ENCODE measurements around the gene MACROH2A1. TPM values are rescaled to one million over a fixed set of nuclear protein-coding genes. Genes with fewer than 3 reads are reported as not detected.
A peak's percentile ranks its signal among the peaks of the same experiment; 100 is the strongest.
"Not testable (repeated sequence)": the region's sequence is repeated elsewhere in the genome, so short reads cannot be mapped to it uniquely, and the experiment has no call there.

Gene MACROH2A1
- total RNA-seq, 1 experiment from 2014 or later = 566 TPM

DNA sequence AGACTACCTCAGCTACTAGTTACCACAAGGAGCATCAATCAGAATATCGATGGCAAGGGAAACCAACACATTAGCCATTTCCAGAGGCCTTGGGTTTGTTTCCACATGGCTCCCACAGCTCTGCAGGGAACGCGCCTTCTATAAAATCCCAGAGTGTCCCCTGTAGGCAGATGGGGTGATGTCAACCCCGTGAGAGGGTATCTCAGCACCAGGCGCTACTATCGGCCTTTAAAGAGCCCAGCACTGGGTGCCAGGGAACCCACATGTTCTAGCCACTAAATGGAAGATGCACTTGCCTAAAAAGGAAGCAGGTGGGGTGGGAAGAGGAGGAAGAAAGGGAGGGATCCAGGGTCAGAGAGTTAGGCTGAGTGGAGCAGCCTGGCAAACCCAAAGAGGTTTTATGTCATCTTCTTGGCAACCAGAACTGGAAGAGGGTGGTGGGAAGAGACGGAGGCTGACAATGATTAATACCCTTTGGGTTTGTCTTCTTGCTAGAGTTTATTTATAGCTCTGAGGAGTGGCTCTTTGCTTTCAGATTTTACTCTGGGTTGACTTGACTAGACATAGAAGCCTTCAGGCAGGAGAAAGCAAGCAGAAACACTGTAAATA lies 19.9 kb downstream of the MACROH2A1 start:
- DNase-seq (ENCODE audit: low spot score) = no peak

DNA sequence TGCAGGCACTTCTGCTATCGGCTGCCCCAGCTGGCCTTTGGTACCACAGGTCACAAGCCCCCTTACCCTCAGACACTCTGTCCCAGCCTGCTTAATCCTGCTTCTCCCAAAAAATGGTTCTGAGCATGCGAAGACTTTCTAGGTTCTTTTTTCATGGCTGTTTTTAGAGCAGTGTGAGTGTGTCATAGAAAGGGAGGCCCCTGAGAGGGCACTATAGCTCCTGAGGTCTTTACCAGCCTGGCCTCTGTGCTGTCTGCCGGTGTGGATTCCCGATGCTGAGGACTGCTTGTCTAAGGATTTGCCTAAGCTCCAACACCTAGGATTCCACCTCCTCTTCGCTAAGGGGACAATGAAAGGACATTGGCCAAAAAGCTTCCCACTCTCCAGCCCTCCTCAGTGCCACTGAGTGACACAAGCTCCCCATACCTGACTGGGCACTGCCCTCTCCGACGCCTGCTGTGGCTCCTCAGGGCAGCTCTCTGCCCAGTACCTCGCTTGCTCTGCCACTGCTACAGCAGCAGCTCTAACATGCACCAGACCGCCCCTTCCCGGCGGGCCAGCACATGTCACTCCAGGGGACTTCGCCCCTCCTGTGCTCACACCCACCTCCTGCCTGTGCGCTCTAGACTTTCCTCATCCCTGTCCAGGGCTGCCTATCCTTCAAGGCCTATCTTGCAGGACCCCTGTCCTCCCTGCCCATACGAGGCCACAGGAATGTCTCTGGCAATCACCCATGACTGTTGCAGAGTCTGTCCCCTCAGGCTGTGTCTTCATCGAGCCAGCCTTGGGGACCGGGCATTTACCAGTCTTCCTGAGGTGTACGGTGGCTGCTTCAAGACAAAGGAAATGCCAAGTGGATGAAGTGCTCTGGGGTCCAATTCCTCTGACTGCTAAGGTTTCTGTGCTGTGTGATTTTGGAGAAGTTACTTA lies 21.0 kb downstream of the MACROH2A1 start:
- peak; percentile 43 for DNase-seq (ENCODE audit: low spot score)

DNA sequence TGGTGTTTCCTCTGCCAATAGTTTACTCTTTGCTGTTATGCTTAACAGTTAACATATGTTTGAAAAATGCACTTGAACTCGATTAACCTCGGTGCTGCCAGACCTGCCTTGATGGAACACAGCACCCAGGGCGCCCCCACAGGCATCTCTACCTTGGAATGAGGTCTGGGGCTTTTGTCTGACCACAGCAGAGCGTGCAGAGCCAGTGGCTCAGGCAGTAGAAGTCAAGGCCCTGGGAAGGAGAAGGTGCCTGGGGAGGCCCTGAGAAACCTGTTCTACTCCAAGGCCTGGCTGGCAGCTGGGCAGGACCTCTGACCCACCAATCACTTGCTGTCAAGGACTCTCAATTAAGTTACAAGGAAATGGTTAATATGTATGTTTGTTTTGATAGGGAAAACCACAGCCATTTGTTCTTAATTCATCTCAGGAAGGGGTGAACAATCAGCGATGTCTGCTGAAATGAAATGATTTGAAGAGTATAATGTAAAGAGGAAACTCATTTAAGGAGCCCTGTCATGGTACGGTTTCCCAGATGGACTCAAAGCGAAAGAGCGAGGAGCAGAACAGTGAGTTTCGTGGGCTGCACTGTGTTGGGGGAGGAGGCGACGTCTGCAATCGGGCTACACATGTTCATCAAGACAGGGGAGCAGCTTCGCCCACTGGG lies 21.9 kb downstream of the MACROH2A1 start:
- DNase-seq (ENCODE audit: low spot score) = peak; percentile 82

DNA sequence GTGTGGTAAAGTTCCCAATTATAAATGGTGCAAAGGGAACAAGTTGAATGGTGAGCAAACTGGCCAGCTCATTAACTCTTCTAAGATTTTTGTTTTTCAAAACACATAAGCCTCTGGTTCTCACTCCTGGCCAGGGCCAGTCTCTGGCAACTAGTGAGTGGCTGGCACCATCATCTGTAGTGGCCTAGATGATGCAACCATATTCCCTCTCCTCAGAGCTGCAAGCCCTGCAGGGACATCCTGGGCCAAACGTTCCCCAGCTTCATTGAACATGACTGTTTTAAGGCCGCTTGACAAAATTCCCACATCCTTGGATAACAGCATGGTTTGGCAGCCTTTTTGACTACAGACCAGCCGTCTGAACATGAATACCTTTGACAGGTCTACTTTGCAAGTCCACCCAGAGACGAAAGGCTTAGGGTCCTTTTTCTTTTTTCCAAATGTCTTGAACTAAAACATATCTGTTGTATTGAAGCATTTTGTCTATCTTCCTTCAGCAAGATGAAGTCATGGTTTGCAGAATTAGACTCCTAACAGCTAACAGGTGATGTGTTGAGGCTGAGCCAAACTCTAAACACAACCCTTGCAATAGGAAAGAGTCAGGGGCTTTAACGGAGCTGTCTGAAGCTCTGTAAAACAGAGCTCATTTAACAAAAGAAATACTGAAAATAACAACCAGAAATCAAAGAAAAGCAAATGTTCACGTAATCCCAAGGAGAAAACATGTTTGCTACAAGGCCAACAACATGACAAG lies 23.8 kb downstream of the MACROH2A1 start:
- no peak for DNase-seq (ENCODE audit: low spot score)

DNA sequence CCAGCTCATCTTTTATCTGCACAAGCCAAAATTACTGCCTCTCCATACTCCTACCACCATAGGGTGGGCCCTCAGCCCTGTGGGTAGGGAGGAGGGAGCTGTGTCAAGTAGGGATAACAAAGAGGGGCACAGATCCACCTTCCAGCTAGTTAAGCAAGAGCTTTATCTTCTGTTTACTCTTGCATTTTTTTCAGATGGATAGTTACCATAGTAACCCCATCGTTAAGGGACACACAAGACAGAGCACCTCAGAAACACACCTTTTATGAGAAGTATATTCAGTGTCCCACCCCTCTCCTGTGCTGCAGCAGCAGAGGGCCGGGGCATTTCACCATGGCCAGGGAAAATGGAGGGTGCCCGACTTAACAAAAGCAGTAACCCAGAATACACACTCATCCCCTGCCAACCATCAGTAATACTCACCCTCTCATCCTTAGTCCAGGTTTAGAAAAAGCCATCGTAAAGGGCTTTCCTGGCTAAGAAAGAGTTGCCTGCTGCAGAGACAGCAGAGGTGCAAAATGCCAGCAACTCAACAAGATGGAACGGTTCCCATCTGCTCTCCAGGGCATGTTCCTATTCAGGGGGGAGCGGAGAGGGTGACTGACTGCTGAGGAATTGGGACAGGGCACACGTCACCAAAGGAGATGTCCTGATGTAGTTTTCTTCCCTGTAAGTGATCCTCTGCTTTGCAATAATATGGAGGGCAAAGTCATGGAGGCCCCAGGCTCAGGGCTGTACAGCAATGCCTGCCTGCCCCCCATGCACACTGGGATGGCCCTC lies 25.1 kb downstream of the MACROH2A1 start:
- DNase-seq (ENCODE audit: low spot score) = peak; percentile 37

DNA sequence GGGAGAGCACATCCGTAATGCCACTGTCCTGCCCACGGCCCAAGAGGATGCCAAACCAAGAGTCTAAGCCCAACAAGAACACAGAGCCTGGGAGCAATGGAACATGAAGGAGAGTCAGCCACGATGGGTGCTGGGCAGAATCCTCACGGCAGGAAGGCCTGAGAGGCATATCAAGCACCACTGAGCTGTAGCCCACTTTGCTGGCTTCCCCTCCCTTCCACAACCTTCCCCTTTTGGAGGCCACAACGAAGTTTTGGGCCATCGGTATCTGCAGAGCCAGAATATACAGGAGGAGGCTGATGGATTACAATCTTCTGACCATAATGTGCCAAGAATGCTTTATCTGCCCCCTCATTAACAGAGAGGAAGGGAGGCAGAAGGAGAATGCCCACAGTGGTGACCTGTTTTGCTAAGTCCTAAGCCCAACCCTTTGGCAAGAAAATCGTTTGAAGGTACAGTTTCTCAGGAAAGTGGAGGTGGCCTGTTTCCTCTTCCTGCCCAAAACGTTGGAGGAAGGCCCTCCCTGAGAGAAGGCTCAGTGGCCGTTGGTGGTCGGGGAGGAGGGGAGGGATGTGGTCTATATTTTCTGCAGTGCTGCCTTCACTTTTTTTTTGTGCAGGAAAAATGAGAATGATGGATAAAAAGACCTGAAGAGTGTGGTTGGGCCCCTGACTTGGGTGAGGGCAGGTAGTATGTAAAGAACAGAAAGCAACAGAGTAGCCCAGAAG lies 26.2 kb downstream of the MACROH2A1 start:
- DNase-seq (ENCODE audit: low spot score) = no peak

DNA sequence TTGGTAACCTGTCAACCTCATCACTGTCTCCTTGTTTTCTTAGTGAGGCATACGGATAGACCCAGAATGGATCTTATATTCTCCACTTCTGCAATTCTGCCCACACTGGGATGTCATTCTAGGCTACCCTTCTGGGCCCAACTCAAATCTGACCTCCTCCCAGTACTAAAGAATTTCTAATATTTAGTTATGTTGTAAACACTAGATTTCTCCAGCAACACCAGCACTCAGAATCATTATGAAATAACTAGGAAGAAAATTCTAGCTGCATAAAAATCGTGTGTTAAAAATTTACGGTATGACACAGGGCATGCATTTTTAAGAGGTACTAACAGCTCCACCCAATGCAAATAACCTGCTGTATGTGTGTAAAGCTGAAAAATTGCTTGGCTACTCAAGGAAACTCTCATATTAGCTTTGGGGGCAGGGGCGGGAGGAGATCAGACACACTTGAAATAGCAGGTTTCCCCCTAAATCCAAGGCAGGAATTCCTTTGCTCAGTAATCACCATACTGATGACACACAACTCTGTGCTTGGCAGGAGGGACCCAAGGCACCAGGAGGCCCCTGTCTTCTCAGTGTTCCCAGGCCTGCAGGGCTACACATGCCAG lies 27.3 kb downstream of the MACROH2A1 start:
- peak; percentile 33 for DNase-seq (ENCODE audit: low spot score)

DNA sequence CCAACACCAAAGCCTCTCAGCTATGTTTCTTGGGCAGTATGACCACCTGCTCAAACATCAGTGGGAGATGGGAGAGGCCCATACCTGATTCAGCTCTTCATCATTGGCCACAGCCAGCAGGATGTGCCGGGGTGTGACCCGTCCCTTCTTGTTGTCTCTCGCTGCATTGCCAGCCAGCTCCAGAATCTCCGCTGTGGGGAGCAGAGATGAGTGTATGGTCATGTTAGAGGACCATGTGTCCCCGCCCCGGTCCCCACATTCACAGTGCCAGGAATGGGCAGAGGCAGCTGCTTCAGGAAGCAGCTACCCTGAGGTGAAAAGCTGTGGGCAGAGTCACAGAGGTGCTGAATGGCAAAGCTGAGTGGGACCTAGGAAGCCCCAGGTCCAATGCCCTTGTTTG lies 29.1 kb downstream of the MACROH2A1 start:
- no peak for DNase-seq (ENCODE audit: low spot score)

DNA sequence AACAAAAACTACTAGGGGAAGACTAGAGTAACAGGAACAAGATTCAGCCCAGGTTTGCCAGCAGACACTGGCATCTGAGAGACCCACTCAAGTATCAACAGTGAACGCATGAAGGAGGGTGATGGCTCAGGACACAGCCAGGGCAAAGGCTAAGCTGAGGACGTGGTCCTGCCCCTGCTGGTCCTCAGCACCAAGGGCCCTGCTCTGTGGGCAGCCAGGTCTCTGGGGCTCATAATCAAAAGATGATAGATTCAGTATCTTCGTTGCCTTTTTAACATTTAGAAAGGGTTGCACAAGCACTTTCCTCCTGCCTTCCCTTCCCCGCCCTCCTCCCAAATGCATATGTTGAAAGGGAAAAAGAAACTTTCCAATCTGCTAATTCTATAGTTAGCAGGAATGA lies 31.5 kb downstream of the MACROH2A1 start:
- no peak for DNase-seq (ENCODE audit: low spot score)

DNA sequence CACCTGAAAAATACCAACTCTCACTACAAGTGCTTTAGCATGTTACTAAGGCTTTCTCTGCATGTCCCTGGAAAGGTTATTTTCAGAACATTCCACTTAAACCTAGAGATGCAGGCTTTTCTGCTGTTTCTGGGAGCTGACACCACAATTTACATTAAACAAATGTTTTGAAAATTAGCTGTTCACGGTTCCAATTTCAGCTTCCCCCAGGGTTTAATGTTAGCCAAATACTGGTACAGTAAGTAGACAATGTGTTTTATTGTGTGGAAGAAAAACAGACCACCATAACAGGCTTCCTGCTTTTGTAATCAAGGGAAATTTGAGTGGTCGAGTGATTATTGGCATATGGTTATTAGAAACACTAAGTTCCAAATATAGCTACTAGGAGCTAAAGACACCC lies 32.0 kb downstream of the MACROH2A1 start:
- no peak for DNase-seq (ENCODE audit: low spot score)

DNA sequence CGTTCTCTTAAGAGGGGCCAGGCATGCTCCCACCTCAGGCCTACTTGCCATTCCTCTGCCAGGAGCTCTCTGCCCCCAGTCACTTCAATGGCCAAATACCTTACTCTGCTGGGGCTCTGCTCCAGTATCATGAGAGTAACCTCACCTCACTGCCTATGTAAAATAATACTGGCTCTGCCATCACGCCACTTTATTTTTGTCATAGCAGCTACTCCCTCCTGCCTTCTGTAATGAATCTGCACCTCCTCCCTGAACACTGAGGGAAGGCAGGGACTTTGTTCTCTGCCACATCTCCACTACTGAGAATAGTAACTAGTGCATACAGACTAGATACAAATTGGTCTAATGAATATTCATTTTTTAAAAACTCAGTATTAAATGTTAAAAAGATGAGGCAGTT lies 33.8 kb downstream of the MACROH2A1 start:
- no peak for DNase-seq (ENCODE audit: low spot score)

DNA sequence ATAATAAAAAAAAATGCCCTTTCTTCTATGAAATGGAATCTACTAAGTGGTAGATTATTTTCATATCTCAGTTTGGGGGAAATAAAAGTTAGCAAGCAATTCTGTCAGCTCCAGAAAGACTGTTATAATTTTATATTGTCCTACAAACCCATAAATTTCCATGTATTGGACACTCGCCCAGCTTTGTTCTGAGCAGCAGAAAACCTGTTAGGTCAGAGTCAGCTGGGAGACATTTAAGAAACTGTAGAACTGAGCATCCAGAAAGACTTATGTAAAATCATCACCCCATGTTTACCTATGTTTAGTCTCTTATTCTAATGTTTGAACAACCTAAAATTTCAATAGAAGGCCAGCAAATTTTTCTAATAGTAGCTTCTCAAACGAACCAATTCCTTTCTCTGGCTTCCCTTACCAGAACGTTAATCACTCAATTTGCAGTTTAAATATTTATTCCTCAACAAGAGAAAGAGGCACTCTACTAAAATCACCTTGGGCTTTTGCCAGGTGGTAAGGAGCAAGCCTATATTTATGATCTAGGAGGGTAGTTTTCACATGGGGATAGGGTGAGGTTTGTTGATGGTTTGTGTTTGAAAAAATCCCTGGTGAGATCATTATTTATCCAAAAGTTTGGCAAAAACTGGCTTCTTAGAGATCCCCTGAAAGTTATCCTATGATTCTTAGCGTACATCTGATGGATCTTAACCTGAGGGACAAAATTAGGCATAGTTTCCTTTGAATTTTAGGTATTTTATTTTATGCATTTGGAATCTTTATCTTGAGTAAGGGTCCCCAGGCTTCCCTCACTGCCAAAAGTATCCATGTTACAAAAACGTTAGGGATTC lies 34.4 kb downstream of the MACROH2A1 start:
- DNase-seq (ENCODE audit: low spot score) = peak; percentile 36

DNA sequence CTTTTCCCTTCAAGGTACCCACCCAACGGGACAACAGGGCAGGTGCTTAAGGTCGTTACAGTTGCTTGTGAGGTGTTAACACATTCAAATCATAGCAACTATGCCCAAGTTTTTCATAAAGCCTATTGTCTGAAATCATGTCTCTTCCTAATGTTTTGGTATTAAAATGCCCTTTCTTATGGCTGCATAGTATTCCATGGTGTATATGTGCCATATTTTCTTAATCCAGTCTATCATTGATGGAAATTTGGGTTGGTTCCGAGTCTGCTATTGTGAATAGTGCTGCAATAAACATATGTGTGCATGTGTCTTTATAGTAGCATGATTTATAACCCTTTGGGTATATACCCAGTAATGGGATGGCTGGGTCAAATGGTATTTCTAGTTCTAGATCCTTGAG lies 35.7 kb downstream of the MACROH2A1 start:
- not testable (repeated sequence) for DNase-seq (ENCODE audit: low spot score)

DNA sequence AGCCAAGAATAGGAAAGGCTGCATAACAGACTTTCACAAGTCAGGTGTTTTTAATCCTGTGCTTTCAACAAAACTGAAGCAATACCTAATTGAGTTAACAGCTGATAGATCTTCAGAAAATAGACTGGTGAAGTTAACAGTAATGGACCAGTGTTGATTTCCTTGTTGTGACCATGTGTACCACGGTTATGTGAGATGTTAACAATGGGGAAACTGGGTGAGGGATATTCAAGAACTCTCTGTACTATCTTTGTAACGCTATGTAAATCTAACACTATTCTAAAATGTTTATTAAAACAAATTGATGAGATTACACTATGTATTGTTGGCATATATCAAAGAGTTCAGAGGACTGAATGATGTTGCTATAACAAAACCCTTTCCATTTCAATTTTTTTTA lies 36.9 kb downstream of the MACROH2A1 start:
- no peak for DNase-seq (ENCODE audit: low spot score)

DNA sequence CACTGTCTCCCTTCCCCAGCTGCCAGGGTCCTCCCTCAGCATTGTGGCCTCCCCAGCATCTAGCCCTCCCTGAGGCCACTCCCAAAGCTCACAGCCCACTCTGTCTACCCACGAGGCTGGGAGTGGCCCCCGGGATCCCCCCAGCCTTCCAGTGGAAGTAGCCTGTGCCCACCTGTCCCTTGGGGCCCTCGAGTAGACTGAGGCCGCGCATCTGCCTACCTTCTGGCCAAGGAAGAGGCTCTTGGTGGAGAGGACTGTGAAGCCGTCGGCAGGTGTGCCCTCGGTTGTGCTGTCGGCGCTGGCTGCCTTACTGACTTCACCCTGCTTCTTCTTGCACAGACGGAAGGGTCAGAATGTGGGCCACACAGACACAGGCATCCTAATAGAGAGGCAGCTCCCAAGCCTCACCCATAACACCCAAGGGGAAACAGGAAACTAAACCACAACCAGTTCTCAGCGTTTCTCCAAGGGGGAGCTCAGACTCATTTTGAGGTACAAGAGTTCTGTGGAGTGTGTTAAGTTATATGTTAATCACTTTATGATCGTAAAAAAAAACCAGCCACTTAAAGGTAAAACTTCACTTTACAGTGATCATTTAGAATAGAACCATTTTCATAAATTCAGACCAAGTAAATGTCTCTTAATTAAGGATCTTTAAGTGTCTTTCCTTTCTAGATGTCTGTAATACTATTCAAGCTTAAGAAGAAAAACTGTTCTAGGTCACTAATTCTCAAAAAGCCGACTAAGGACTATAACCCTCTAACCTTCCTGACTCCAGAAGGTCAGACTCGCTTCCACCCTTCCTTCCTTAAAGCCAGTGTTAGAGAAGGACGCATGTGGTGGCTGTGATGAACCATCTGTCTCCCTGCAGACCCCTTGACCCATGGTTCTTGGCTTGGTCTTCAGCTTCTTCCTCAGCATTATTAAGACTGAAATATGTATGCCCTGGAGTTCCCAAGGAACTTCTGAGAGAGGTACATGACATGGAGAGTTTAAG lies 38.5 kb downstream of the MACROH2A1 start:
- DNase-seq (ENCODE audit: low spot score) = no peak

DNA sequence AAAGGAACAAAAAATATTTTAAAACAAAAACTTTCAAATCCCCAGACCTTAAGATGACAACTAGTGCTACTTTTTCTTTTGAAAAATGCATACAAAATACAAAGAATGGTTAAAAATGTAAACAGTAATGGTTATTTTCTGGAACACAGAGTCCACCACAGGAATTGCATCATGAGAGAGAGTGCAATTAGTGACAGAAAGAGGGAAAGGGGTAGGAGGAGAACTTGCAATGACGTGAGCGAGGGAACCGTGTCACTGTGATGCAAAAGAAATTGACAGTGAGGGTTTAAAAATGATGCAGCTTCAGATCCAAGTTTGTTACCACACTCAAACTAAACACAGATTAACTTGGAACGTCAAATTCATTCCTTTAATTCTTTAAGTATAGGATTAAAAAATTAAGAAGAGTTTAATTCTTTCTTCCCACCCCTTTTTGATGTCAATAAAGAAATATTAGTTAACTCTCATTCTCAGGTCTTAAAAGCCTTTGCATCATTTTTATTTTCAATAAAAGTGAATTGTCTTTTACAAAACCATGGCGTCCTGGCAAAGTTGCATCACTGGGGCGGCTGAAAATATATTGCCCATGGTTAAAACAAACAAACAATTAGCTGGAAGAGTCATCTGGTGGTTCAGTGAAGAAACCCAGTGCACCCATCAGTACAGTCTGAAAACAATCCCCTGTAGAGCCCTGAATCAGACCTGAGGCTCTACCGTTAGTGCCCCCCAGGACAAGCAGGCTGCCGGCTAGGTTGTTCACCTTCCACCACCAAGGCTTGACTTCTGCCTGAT lies 39.5 kb downstream of the MACROH2A1 start:
- DNase-seq (ENCODE audit: low spot score) = no peak

DNA sequence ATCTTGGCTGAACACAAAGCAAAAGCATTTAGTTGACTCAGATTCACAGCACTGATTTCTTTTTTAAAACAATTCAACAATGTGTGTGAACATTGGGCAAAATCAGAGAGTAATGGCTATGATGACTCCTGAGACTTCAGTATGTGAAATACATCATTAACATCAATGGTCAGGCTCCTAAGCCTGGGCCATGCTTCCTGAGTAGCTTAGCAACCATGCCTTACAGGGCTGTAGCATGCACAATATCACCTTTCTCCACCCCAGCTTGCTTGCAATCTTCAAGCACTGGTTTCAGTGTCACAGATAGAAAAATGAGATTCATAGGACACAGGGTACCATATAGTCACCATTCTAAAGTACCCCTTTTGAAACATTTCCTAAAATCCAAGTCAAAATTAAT lies 41.3 kb downstream of the MACROH2A1 start:
- no peak for DNase-seq (ENCODE audit: low spot score)
